ENCODE measurements around the gene UNC5C. TPM values are rescaled to one million over a fixed set of nuclear protein-coding genes. Genes with fewer than 3 reads are reported as not detected.

The UNC5C gene
- total RNA-seq, 1 experiment from 2014 or later = 1.0 TPM

DNA sequence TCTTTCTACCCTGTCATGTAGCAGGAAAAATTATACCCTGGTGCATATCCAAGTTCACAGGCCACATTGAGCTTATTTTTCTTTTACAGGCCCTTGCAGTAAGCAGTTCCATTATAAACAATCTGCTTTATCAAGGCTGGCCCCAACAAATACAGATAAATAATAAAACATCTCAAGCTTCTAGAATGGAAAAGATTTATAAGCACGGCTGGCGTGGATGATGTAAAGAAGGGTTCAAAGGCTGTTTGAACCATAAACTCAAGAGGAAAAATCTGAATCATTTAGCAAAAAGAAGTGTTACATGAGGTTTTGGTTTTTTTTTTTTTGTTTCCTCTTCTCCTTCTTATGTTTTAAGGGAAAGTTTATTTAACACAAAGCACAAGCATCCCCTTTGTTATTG, 109.7 kb downstream of the UNC5C start (continued):
- TF ChIP-seq, protein P1, sequence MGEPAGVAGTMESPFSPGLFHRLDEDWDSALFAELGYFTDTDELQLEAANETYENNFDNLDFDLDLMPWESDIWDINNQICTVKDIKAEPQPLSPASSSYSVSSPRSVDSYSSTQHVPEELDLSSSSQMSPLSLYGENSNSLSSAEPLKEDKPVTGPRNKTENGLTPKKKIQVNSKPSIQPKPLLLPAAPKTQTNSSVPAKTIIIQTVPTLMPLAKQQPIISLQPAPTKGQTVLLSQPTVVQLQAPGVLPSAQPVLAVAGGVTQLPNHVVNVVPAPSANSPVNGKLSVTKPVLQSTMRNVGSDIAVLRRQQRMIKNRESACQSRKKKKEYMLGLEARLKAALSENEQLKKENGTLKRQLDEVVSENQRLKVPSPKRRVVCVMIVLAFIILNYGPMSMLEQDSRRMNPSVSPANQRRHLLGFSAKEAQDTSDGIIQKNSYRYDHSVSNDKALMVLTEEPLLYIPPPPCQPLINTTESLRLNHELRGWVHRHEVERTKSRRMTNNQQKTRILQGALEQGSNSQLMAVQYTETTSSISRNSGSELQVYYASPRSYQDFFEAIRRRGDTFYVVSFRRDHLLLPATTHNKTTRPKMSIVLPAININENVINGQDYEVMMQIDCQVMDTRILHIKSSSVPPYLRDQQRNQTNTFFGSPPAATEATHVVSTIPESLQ (CRISPR knock-in tag; IDR thresholded peaks at IDR 0.05) = no peak
- TF ChIP-seq JAZF1 (CRISPR knock-in tag; IDR thresholded peaks at IDR 0.05) (no peak), MLX (CRISPR knock-in tag; IDR thresholded peaks at IDR 0.05) (no peak)

- Mint-ChIP-seq H3K9me3 (no peaks in the 10 kb centered on the region), H3K36me3 (no peaks in the 10 kb centered on the region), H3K4me3 (no peak overlapping the region), H3K27ac (no peak overlapping the region), H3K27me3 (ENCODE audit: low read depth) (no peaks in the 10 kb centered on the region), H3K4me1 (peaks cover 2% of the 10 kb centered on the region; the same call in 1 of the 2 replicates)
- TF ChIP-seq FOXJ3 (CRISPR knock-in tag; IDR thresholded peaks at IDR 0.05; ENCODE audit: borderline replicate concordance) = no peak
- TF ChIP-seq, protein P2, sequence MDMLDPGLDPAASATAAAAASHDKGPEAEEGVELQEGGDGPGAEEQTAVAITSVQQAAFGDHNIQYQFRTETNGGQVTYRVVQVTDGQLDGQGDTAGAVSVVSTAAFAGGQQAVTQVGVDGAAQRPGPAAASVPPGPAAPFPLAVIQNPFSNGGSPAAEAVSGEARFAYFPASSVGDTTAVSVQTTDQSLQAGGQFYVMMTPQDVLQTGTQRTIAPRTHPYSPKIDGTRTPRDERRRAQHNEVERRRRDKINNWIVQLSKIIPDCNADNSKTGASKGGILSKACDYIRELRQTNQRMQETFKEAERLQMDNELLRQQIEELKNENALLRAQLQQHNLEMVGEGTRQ (CRISPR knock-in tag; IDR thresholded peaks at IDR 0.05) = no peak
- TF ChIP-seq, protein P3, sequence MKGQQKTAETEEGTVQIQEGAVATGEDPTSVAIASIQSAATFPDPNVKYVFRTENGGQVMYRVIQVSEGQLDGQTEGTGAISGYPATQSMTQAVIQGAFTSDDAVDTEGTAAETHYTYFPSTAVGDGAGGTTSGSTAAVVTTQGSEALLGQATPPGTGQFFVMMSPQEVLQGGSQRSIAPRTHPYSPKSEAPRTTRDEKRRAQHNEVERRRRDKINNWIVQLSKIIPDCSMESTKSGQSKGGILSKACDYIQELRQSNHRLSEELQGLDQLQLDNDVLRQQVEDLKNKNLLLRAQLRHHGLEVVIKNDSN (CRISPR knock-in tag; IDR thresholded peaks at IDR 0.05) = no peak
- TF ChIP-seq ZMAT4 (CRISPR knock-in tag; IDR thresholded peaks at IDR 0.05) = no peak
- TF ChIP-seq NR3C1 (CRISPR knock-in tag; conservative IDR thresholded peaks at IDR 0.05; ENCODE audit: low read depth) = no peak
- TF ChIP-seq E2F4 (CRISPR knock-in tag; IDR thresholded peaks at IDR 0.05; ENCODE audit: borderline replicate concordance, low read depth) = no peak
- no peak for TF ChIP-seq ATF3 (CRISPR knock-in tag; conservative IDR thresholded peaks at IDR 0.05)
- TF ChIP-seq ZNF317 (CRISPR knock-in tag; IDR thresholded peaks at IDR 0.05; ENCODE audit: borderline replicate concordance, low read depth) = no peak
- no peak for TF ChIP-seq GTF2I (CRISPR knock-in tag; conservative IDR thresholded peaks at IDR 0.05)
- TF ChIP-seq, protein P4, sequence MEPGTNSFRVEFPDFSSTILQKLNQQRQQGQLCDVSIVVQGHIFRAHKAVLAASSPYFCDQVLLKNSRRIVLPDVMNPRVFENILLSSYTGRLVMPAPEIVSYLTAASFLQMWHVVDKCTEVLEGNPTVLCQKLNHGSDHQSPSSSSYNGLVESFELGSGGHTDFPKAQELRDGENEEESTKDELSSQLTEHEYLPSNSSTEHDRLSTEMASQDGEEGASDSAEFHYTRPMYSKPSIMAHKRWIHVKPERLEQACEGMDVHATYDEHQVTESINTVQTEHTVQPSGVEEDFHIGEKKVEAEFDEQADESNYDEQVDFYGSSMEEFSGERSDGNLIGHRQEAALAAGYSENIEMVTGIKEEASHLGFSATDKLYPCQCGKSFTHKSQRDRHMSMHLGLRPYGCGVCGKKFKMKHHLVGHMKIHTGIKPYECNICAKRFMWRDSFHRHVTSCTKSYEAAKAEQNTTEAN (CRISPR knock-in tag; IDR thresholded peaks at IDR 0.05) = no peak
- TF ChIP-seq, protein P5, sequence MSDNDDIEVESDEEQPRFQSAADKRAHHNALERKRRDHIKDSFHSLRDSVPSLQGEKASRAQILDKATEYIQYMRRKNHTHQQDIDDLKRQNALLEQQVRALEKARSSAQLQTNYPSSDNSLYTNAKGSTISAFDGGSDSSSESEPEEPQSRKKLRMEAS (CRISPR knock-in tag; IDR thresholded peaks at IDR 0.05) = no peak
- TF ChIP-seq NFYB (CRISPR knock-in tag; conservative IDR thresholded peaks at IDR 0.05; ENCODE audit: low read depth) = no peak
- no peak for TF ChIP-seq JAZF1 (CRISPR knock-in tag; IDR thresholded peaks at IDR 0.05)
- TF ChIP-seq NR2C2 (CRISPR knock-in tag; IDR thresholded peaks at IDR 0.05) = no peak
- no peak for TF ChIP-seq CREB1 (CRISPR knock-in tag; IDR thresholded peaks at IDR 0.05)
- TF ChIP-seq FOXK1 (CRISPR knock-in tag; IDR thresholded peaks at IDR 0.05) = no peak
- no peak for TF ChIP-seq ZNF121 (CRISPR knock-in tag; IDR thresholded peaks at IDR 0.05)
- TF ChIP-seq CTCF (IDR thresholded peaks at IDR 0.05) = no peak
- TF ChIP-seq RELA (CRISPR knock-in tag; IDR thresholded peaks at IDR 0.05; ENCODE audit: borderline replicate concordance) = no peak
- TF ChIP-seq ZNF416 (CRISPR knock-in tag; IDR thresholded peaks at IDR 0.05) = no peak
- CTCF ChIA-PET = no interaction called here
- DNase-seq (ENCODE audit: low spot score) (no peak), ATAC-seq (no peak)
- POLR2A ChIA-PET = no interaction called here
Measured at GRCh38 chr4:95432466-95432865, 116.3 kb downstream of the UNC5C start.
